ENCODE measurements around the gene VPS51.

- TF ChIP-seq CTCF (optimal IDR thresholded peaks at IDR 0.05 in 1 of 3, IDR thresholded peaks at IDR 0.05 in 1 of 3, conservative IDR thresholded peaks at IDR 0.05 in 1 of 3; ENCODE audit: extremely low read depth in 1 of 3, insufficient read depth in 2 of 3, low read length in 3 of 3) (no peak), EZH2 (IDR thresholded peaks at IDR 0.05; ENCODE audit: low read length) (no peak)
These were observed 30.2 kb upstream of the VPS51 start for GRCh38 chr11:65065851-65066250.
